ENCODE results near the gene IFNA16.
"Not testable (repeated sequence)": the region's sequence is repeated elsewhere in the genome, so short reads cannot be mapped to it uniquely, and the experiment has no call there.

DNA sequence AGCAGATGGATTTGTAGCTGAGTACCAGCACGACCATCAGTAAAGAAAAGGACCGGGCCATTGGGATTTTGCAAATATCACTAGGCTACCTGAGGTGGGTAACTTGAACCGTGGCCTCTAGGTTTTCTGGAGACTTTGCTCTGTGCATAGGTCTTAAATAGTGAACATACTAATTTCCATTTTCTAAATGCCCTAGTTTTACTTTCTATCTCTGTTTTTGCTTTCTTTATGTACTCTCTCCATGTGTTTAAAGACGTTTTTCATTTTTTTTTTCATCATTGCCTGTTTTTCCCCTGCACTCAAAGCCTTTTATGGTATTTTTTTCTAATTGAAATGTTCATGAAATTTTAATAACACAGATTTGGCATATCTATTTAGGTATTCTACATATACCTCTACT lies 15.0 kb downstream of the IFNA16 start, which contains the start of gene IFNA7:
- not testable (repeated sequence) for TF ChIP-seq CTCF (conservative IDR thresholded peaks at IDR 0.05; ENCODE audit: low read length); EZH2phosphoT487 (IDR thresholded peaks at IDR 0.05; ENCODE audit: borderline replicate concordance, low read depth, low read length)

Data from OCI-LY7 (cell line).